Left cardiac atrium (tissue), 4 donors: ENCODE results near the gene SH3PXD2A. TPM values are rescaled to one million over a fixed set of nuclear protein-coding genes. Genes with fewer than 3 reads are reported as not detected.

Experiments
- ATAC-seq, 2 donors: fragments of 200-7000 bp; cut with Tn5 transposase; one replicate each; pipeline ENCODE4 v1.9.1; 2020; ENCODE audit warnings: mild to moderate bottlenecking in 2 of 2, moderate library complexity in 2 of 2
- DNase-seq: peaks from one replicate; pipeline ENCODE4 v3.0.0-alpha.2; 2020
- intact Hi-C, 2 donors: fragments of 100-400 bp; cut with DNase I; formaldehyde crosslinking; loops; one replicate each; pipeline versions ENCODE4 v1.14.1 to v1.15.1; 2022 to 2023
- total RNA-seq, 2 donors: library from RNA; stranded (reverse); fragmentation: NEBNext Ultra II Directional; extraction: Animal tissue kit (Norgen Biotek cat#: 25700); gene quantifications; one replicate each; pipeline ENCODE4 v1.2.1, GENCODE V29; 2021
- donor health status: DM: no; HTN: yes; CAD: no.
- donor health status: DM: no; HTN: yes; CAD: no; lungs with severe emphysema.
- donor health status: DM: yes; HTN: yes; CAD: no.
- donor health status: Dilated cardiomyopathy.

The SH3PXD2A gene
- total RNA-seq, 2 donors from 2014 or later = 24.6 to 27.7 TPM

- intact Hi-C loops = no loop called here
- ATAC-seq = no peak
- no peak for DNase-seq
These were observed 306.1 kb downstream of the SH3PXD2A start for GRCh38 chr10:103549349-103549685.

GRCh38 chr10:103548581-103549348 lies 306.6 kb downstream of the SH3PXD2A start:
- intact Hi-C loops = no loop called here
- no peak for ATAC-seq
- DNase-seq = no peak

GRCh38 chr10:103548006-103548405 lies 307.4 kb downstream of the SH3PXD2A start:
- no peak for DNase-seq
- intact Hi-C loops = no loop called here
- ATAC-seq = no peak

GRCh38 chr10:103547391-103547946 lies 307.9 kb downstream of the SH3PXD2A start:
- ATAC-seq = peak in 1 of 2 donors; percentile 40
- intact Hi-C loops = no loop called here
- no peak for DNase-seq

GRCh38 chr10:103546401-103546800 lies 309.0 kb downstream of the SH3PXD2A start:
- no peak for ATAC-seq
- DNase-seq = no peak
- intact Hi-C loops = no loop called here

GRCh38 chr10:103545771-103546281 lies 309.6 kb downstream of the SH3PXD2A start:
- no peak for ATAC-seq
- no peak for DNase-seq
- intact Hi-C loops = no loop called here

GRCh38 chr10:103545366-103545765 lies 310.0 kb downstream of the SH3PXD2A start:
- ATAC-seq = no peak
- intact Hi-C loops = no loop called here
- no peak for DNase-seq

- intact Hi-C loops = no loop called here
- DNase-seq = no peak
- ATAC-seq = no peak
These were observed 310.6 kb downstream of the SH3PXD2A start for GRCh38 chr10:103544657-103545310.

Other genes starting within 250 kb of the SH3PXD2A start
- gene STN1, start 62.6 kb upstream of the SH3PXD2A start, total RNA-seq = 10 to 100 TPM; 26.7 to 28.5 TPM
- gene SLK, start 111.6 kb upstream of the SH3PXD2A start, total RNA-seq = 10 to 100 TPM; 29.0 to 42.2 TPM
- under 1 TPM; 0.29 to 0.55 TPM for gene COL17A1, start 230.3 kb upstream of the SH3PXD2A start, total RNA-seq